Neutrophil (primary cell): Measurements from ENCODE around the gene ATP5F1E.

Source experiments
- H3K27ac ChIP-seq: fragments of 200-600 bp; sonication (generic); 2 replicates; pipeline ENCODE4 v1.5.1; 2016; ENCODE audit warnings: mild to moderate bottlenecking, moderate library complexity
- H3K27me3 ChIP-seq: fragments of 200-600 bp; sonication (generic); 2 replicates; pipeline ENCODE4 v1.6.0; 2016; ENCODE audit warnings: mild to moderate bottlenecking
- H3K36me3 ChIP-seq: fragments of 200-600 bp; sonication (generic); 2 replicates; pipeline ENCODE4 v1.5.1; 2017
- H3K4me1 ChIP-seq, 2 experiments: fragments of 200-600 bp in 1 of 2; sonication (generic) in 1 of 2; 1 replicate in 1 of 2; 2 replicates in 1 of 2; pipeline versions ENCODE4 v1.5.1 to v1.6.1; 2013 to 2016; ENCODE audit warnings: low read depth in 1 of 2, low read length in 1 of 2, mild to moderate bottlenecking in 1 of 2, moderate library complexity in 1 of 2; ENCODE audit not compliant: control insufficient read depth in 1 of 2, insufficient read depth in 1 of 2
- H3K4me3 ChIP-seq, 2 experiments: fragments of 200-600 bp in 1 of 2; sonication (generic) in 1 of 2; 1 replicate in 1 of 2; 2 replicates in 1 of 2; pipeline ENCODE4 v1.5.1; 2013 to 2016; ENCODE audit warnings: low read depth in 1 of 2, low read length in 1 of 2, mild to moderate bottlenecking in 1 of 2, moderate library complexity in 1 of 2
- H3K9me3 ChIP-seq: fragments of 200-600 bp; sonication (generic); 2 replicates; pipeline ENCODE4 v1.5.1; 2016
- TF ChIP-seq, protein P1 (sequence below): fragments of 200-600 bp; sonication (generic); IDR thresholded peaks from 2 replicates; pipeline ENCODE4 v1.5.1; 2016; ENCODE audit warnings: antibody characterized with exemption

Gene ATP5F1E

DNA sequence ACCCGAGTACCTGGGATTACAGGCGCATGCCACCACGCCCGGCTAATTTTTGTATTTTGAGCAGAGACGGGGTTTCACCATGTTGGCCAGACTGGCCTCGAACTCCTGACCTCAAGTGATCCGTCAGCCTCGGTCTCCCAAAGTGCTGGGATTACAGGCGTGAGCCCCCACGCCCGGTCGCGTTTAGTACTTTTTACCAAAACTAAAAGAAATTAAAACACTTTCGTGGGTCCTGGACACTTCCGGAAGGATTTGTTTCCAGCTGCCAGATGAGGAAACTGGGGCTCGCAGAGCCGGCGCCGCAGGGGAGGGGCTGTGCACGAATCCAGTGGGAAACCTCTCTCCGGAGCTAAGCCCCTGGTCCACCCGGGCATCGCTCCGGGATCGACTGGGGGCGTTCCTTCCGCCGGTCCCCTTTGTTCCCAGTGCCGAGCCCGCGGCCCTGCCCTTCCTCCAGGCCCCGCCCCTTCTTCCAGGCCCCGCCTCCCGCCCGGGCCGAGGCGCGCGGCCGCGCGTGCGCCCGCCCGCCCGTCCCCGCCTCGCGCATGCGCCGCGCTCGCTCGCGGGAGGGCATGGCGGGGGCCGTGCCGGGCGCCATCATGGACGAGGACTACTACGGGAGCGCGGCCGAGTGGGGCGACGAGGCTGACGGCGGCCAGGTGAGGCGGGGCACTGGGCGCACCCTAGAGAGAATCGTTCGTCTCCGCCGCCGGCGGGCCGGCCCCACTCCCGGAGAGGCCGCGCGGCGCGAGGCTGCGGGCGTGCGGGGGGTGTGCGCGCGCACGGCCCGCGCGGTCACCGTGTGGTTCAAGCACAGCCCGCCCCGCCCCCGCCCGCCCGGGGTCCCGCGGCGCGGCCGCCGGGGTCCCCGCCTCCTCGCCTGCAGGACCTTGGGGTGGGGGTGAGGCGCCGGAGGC lies 51.2 kb downstream of the ATP5F1E start, which contains the start of gene NELFCD:
TSS of gene NELFCD (plus strand) at position 546 of the 917 bp plus-strand sequence. CDS start at position 600, 54 bp downstream.
- Histone ChIP-seq H3K9me3 (no peaks in the 10 kb centered on the region), H3K27ac (peak within 1 kb of the TSS; percentile 69), H3K4me1 (peaks cover 10 to 13% of the 10 kb centered on the region in 2 experiments), H3K36me3 (peaks cover 7% of the 10 kb centered on the region), H3K4me3 (peak within 1 kb of the TSS; percentile 89), H3K27me3 (no peaks in the 10 kb centered on the region)
- TF ChIP-seq, protein P1, sequence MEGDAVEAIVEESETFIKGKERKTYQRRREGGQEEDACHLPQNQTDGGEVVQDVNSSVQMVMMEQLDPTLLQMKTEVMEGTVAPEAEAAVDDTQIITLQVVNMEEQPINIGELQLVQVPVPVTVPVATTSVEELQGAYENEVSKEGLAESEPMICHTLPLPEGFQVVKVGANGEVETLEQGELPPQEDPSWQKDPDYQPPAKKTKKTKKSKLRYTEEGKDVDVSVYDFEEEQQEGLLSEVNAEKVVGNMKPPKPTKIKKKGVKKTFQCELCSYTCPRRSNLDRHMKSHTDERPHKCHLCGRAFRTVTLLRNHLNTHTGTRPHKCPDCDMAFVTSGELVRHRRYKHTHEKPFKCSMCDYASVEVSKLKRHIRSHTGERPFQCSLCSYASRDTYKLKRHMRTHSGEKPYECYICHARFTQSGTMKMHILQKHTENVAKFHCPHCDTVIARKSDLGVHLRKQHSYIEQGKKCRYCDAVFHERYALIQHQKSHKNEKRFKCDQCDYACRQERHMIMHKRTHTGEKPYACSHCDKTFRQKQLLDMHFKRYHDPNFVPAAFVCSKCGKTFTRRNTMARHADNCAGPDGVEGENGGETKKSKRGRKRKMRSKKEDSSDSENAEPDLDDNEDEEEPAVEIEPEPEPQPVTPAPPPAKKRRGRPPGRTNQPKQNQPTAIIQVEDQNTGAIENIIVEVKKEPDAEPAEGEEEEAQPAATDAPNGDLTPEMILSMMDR = no peak

DNA sequence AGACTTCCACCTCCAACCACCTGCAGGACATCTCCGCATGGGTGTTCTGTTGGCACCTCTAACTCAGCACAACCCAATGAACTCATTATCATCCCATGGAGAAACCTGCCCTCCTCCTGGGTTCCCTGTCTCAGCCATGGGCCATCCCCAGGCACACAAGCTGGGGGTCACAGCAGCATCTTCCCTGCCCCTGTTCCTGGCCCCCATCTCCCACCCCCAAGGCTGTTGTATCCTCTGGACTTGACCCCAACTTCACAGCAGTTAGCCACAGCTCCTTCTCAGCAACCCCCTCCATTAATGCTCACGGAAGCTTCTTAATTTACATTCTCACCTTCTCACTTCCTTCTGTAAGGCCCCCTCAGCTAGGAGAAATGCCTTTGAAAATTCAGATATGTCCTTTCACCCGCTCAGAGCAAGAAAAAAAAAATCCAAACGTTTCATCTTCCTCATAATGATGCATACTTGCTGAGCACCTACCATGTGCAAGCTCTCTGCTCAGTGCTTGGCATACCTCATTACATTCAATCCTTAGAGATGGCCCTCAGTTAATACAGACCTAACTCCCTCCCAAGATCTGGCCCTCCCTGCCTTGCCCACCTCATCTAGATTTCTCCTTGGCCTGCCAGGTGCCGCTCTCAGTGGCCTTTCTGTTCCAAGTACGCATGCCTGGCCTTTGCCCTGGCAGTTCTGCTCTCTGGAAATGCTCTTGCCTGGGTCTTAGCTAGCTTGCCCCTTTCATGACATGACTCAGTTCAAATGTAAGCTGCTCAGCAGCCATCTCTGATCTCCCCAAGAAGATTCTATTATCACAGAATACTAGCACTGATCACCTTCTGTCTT lies 53.6 kb downstream of the ATP5F1E start:
- H3K4me3 ChIP-seq = no peak overlapping the region

DNA sequence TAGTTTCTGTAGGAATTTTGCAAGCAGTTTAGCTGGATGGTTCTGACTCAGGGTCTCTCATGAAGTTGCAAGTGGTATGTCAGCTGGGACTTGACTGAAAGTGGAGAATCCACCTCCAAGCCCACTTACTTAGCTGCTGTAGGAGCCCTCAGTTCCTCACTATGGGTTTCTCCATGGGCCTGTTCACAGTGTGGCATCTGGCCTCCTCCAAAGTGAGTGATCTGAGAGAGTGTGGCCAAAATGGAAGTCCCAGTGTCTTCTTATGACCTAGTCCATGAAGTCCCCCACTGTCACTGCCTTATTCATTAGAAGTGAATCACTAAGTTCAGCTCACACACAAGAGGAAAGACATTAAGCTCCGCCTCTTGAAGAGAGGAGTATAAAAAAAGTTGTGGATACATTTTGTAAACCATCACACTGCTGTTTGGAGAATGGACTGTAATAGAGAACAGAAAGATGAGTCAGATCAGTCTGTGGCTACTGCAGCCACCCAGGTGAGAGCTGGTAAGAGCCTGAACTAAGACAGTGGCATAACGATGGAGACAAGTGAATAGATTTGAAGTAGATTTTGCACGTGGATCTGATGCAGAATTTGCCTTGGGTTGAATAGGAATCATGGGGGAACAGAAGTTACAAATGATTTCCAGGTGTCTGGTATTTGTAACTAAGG lies 55.9 kb downstream of the ATP5F1E start:
- Histone ChIP-seq H3K27ac (no peak overlapping the region), H3K27me3 (no peaks in the 10 kb centered on the region), H3K4me1 (peaks cover 15 to 18% of the 10 kb centered on the region in 2 experiments), H3K36me3 (no peaks in the 10 kb centered on the region), H3K9me3 (no peaks in the 10 kb centered on the region), H3K4me3 (no peak overlapping the region)
- TF ChIP-seq, protein P1 = no peak

More for the DNA sequence above, 53.6 kb downstream of the ATP5F1E start:
- Histone ChIP-seq H3K4me1 (peaks cover 18 to 23% of the 10 kb centered on the region in 2 experiments), H3K9me3 (no peaks in the 10 kb centered on the region), H3K27me3 (no peaks in the 10 kb centered on the region), H3K27ac (no peak overlapping the region), H3K36me3 (no peaks in the 10 kb centered on the region)
- TF ChIP-seq, protein P1 = no peak
